DMS153 treated with DMSO at 0.1 percent for 48 hours (cell line): ENCODE results near the gene EFHC2.

Source experiments
- DNase-seq: peaks from one replicate; lab custom pipeline; 2025; ENCODE audit not compliant: unreplicated experiment; lab: John Stamatoyannopoulos, UW

Gene EFHC2

DNA sequence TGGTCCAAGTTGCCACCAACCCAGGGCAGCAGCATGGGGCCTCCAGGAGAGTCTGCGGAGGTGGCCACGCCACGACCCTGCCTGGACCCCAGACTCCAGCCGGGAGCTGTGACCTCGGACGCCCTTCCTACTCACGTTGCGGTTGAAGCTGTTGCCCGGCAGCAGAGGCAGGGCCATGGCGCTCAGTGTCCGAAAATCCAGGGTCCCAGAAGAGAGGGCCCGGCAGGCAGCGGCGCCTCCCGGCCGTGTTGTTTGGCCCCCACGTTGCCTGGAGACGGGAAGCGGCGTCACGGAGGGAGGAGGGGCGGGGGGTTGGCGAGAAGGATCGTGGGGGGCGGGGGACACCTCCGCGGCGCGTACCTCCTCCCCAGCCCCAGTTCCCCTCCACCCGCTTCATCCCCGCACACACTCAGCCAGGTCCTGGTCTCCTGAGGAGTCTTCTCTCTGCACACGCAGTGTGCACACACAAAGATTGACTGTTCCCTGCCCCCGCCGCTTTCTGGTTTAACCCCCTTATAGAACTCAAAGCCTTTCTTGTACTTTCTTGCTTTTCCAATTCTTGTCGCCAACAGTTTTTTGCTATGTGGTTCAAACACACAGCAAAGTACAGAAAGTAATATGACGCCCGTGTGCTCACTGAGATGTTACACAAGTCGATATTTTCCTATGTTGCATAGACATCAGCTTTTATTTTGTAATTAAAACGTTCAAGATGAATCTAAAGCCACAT, at the start of gene EFHC2:
Gene EFHC2 (minus strand): TSS at position 261 of the 730 bp plus-strand sequence. CDS start 84 bp downstream, at position 177.
- DNase-seq = no peak

DNA sequence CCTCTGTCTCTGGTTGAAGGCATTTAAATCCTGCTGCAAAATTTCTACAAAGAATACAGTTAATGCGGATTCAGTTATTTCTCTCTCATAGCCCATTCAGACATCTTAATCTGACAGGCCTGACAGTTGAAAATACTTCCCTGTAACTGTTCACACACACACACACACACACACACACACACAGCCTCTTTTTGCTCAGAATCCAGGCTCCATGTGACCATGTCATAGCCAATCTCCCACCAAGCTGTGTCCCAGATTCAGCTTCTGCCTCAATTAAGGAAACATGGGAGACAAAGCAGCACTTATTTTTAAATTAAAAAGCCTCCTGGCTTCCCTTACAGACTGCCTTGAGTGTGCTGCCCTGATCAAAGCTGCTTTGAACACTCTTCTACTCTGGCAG, 49.3 kb upstream of the EFHC2 start:
- DNase-seq = no peak

DNA sequence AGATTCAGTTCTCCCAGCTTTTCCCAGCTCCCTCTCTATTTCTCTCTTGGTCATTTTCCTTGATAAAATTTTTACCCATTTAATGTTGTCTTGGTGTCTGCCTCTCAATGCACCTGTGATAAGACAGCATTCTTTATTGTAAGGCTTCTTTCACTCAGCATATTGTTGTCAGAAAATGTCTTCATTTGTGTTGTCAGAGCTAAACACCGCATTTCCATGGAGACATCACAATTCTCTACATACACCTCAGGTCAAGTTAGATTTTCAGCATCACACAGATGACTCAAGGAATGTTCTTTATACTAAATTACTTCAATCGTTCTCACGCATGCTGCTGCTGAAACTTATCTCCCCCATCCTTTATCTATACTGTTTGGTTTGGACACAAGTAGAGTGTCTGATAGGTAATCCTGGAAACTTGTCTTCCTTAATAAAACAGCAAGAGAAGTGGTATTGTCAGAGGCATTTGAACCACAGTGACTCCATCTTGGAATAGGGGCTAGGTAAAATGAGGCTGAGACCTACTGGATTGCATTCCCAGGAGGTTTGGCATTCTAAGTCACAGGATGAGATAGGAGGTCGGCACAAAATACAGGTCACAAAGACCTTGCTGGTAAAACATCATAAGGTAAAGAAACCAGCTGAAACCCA, 41.3 kb upstream of the EFHC2 start:
- DNase-seq = no peak

GRCh38 chrX:44382871-44383270, 39.4 kb upstream of the EFHC2 start:
- DNase-seq = no peak

- DNase-seq = no peak
Observed at GRCh38 chrX:44352758-44353157, 9.3 kb upstream of the EFHC2 start.

- DNase-seq = no peak
Observed at GRCh38 chrX:44349561-44349960, 6.1 kb upstream of the EFHC2 start.

DNA sequence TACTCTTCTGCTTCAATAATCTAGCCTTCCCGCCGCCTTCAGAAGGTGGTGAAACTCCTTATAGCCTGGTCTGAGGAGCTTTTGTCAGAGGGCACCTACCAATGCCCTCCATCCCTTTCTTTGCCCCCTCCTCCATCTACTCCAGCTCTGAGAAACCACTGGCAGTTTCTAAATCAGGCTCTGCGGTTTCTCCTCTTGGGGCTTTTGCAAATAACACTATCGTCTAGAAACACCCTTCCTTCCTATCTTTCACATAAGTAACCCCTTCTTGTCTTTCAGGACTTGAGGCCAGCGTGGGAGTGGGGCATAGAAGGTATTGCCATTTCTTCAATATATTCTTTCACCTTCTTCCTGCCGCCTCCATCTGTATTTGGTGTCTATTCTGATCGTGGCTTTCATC, 1.2 kb upstream of the EFHC2 start:
- DNase-seq = no peak

GRCh38 chrX:44344194-44344593, 722 bp upstream of the EFHC2 start:
- no peak for DNase-seq

DNA sequence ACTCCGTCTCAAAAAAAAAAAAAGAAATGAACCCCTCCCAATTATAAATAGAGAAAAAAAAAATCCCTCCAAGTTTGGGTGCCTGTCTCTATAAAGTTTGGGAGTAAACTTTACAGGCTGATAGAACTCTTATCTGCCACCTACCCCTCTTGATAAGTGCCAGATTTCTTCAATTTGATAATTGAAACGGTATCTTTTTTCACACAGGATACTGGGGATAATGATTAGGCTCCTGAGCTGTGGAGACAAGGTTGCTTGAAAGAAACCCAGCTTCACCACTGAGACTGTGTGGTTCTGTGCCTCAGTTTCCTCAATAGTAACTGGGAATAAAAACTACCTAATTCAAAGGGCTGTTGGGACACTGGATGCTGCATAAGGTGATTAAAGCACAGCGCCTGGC, 606 bp downstream of the EFHC2 start:
- no peak for DNase-seq

DNA sequence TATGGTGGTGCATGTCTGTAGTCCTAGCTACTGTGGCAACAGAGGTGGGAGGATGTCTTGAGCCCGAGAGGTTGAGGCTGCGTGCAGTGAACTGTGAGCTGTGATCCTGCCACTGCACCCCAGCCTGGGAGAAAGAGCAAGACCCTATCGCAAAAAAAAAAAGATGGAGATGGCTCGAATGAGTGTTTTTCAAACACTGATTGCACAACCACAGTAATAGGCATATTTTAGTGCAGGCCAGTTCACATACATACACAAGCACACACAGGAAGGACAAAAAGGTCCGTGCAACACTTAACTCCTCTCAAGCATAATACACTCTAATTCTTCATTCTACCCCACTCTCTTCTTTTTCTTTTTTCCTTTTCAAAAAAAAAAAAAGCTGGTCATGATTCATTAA, 5.1 kb downstream of the EFHC2 start:
- DNase-seq = no peak

GRCh38 chrX:44332437-44332836, 11.0 kb downstream of the EFHC2 start:
- DNase-seq = no peak

DNA sequence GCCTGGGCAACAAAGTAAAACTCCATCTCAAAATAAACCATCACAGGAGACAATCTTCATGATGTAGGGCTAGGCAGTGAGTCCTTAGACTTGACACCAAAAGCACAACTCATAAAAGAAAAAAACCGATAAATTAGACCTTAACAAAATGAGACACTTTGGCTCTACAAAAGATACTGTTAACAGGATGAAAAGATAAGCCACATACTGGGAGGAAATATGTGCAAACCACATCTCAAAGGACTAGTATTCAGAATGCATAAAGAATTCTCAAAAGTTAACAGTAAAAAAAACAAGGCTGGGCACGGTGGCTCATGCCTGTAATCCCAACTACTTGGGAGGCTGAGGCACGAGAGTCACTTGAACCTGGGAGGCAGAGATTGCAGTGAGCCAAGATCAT, 13.2 kb downstream of the EFHC2 start:
- no peak for DNase-seq

- DNase-seq = no peak
Observed at GRCh38 chrX:44319550-44319949, 23.9 kb downstream of the EFHC2 start.

GRCh38 chrX:44317181-44317580, 26.3 kb downstream of the EFHC2 start:
- no peak for DNase-seq

- no peak for DNase-seq
Observed at GRCh38 chrX:44314808-44315207, 28.7 kb downstream of the EFHC2 start.

- no peak for DNase-seq
Observed at GRCh38 chrX:44314259-44314734, 29.2 kb downstream of the EFHC2 start.

GRCh38 chrX:44312421-44312820, 31.1 kb downstream of the EFHC2 start:
- DNase-seq = no peak

GRCh38 chrX:44310227-44310626, 33.2 kb downstream of the EFHC2 start:
- no peak for DNase-seq

DNA sequence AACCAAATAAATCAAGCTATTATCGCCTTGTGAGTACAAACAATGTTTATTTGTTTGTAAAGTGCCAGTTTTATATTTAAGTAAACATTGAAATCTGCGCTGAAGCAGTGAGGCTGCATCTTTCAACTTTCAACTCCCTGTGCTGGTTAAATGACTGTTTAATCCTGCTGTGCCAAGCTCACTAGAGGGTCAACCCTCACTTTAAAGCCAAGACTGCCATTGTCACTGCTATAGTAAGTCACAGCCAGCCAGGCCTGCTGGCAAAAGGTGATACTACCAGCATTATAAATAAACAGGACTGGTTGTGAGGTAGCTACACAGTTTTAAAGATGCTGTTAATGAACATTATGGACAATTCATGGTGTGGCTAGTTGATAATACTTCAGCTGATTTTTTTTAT, 34.6 kb downstream of the EFHC2 start:
- no peak for DNase-seq

GRCh38 chrX:44306356-44306755, 37.1 kb downstream of the EFHC2 start:
- DNase-seq = no peak

GRCh38 chrX:44305921-44306320, 37.6 kb downstream of the EFHC2 start:
- DNase-seq = no peak

- no peak for DNase-seq
Observed at GRCh38 chrX:44303119-44303518, 40.4 kb downstream of the EFHC2 start.

- no peak for DNase-seq
Observed at GRCh38 chrX:44299177-44299576, 44.3 kb downstream of the EFHC2 start.
